GM23338 (cell line): ENCODE measurements around the gene GNB5.

Experiments used
- CREB1 ChIP-seq: fragments of 250-450 bp; sonication (Bioruptor Pico); IDR thresholded peaks from 2 replicates; pipeline ENCODE4 v1.5.0; 2020; ENCODE audit warnings: low read depth, mild to moderate bottlenecking, moderate library complexity
- ETS1 ChIP-seq: IDR thresholded peaks from 2 replicates; pipeline ENCODE4 v1.6.1; 2016; ENCODE audit warnings: antibody characterized with exemption
- EZH2 ChIP-seq: fragments of 200-600 bp; sonication (generic); IDR thresholded peaks from one replicate; pipeline ENCODE4 v1.8.0; 2017; ENCODE audit warnings: antibody characterized with exemption, mild to moderate bottlenecking, low read depth; ENCODE audit not compliant: unreplicated experiment
- EZH2phosphoT487 ChIP-seq: fragments of 200-600 bp; sonication (generic); IDR thresholded peaks from one replicate; pipeline ENCODE4 v1.8.1; 2018; ENCODE audit warnings: antibody characterized with exemption; ENCODE audit not compliant: unreplicated experiment
- JUNB ChIP-seq: IDR thresholded peaks from one replicate; pipeline ENCODE4 v1.6.1; 2016; ENCODE audit warnings: antibody characterized with exemption; ENCODE audit not compliant: unreplicated experiment
- NANOG ChIP-seq: IDR thresholded peaks from 2 replicates; pipeline ENCODE4 v1.6.1; 2016; ENCODE audit warnings: antibody characterized with exemption, borderline replicate concordance
- POLR2AphosphoS5 ChIP-seq: IDR thresholded peaks from 2 replicates; pipeline ENCODE4 v1.6.1; 2016; ENCODE audit warnings: antibody characterized with exemption, low read depth
- REST ChIP-seq: IDR thresholded peaks from one replicate; pipeline ENCODE4 v1.6.1; 2018; ENCODE audit warnings: antibody characterized with exemption; ENCODE audit not compliant: unreplicated experiment
- STAT1 ChIP-seq: IDR thresholded peaks from one replicate; pipeline ENCODE4 v1.6.1; 2016; ENCODE audit warnings: antibody characterized with exemption; ENCODE audit not compliant: unreplicated experiment
- ZNF114 ChIP-seq: fragments of 250-450 bp; sonication (Bioruptor Pico); IDR thresholded peaks from 2 replicates; pipeline ENCODE4 v1.5.0; 2020; ENCODE audit warnings: mild to moderate bottlenecking, moderate library complexity
- ZNF462 ChIP-seq: fragments of 250-450 bp; sonication (Bioruptor Pico); IDR thresholded peaks from 2 replicates; pipeline ENCODE4 v1.5.0; 2020; ENCODE audit warnings: mild to moderate bottlenecking, moderate library complexity
- TF ChIP-seq, protein P1 (sequence below), 2 experiments: fragments of 200-600 bp in 1 of 2; sonication (generic) in 1 of 2; conservative IDR thresholded peaks; 2 replicates each; pipeline versions ENCODE4 v1.5.1 to v1.6.1; 2016 to 2017; ENCODE audit warnings: antibody characterized with exemption in 2 of 2, low read depth in 2 of 2, mild to moderate bottlenecking in 2 of 2, moderate library complexity in 1 of 2

DNA sequence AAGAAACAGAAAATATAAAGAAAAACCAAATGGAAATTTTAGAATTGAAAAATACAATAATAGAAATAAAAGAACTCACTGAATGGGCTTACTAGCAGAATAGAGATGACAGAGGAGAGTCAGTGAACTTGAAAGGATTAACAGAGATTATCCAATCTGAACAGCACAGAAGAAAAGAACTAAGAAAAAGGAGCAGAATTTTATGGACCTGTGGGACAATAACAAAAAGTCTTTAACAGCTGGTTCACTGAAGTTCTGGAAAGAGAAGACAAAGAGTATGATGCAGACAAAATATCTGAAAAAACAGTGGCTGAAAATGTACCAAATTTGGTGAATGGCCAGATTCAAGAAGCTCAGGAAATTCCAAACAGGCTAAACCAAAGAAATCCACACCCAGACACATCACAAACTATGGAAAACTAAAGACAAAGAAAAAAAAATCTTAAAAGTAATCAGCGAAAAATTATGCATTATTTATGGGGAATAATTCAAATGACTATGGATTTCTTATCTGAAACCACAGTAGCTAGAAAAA, 9.7 kb upstream of the GNB5 start:
- no peak for TF ChIP-seq CREB1 (CRISPR knock-in tag)
- no peak for TF ChIP-seq ZNF462 (CRISPR knock-in tag)
- TF ChIP-seq, protein P1, sequence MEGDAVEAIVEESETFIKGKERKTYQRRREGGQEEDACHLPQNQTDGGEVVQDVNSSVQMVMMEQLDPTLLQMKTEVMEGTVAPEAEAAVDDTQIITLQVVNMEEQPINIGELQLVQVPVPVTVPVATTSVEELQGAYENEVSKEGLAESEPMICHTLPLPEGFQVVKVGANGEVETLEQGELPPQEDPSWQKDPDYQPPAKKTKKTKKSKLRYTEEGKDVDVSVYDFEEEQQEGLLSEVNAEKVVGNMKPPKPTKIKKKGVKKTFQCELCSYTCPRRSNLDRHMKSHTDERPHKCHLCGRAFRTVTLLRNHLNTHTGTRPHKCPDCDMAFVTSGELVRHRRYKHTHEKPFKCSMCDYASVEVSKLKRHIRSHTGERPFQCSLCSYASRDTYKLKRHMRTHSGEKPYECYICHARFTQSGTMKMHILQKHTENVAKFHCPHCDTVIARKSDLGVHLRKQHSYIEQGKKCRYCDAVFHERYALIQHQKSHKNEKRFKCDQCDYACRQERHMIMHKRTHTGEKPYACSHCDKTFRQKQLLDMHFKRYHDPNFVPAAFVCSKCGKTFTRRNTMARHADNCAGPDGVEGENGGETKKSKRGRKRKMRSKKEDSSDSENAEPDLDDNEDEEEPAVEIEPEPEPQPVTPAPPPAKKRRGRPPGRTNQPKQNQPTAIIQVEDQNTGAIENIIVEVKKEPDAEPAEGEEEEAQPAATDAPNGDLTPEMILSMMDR (conservative IDR thresholded peaks at IDR 0.05; ENCODE audit: low read depth in 2 of 2) = no peak
- TF ChIP-seq EZH2phosphoT487 = no peak
- no peak for TF ChIP-seq REST
- TF ChIP-seq ETS1 = no peak
- no peak for TF ChIP-seq STAT1
- TF ChIP-seq EZH2 = no peak
- no peak for TF ChIP-seq POLR2AphosphoS5
- TF ChIP-seq NANOG = no peak
- TF ChIP-seq ZNF114 (CRISPR knock-in tag) = no peak
- TF ChIP-seq JUNB = no peak
